ENCODE measurements around the gene MRM2.
A peak's percentile ranks its signal among the peaks of the same experiment; 100 is the strongest.

MRM2 gene

GRCh38 chr7:2256306-2257045 is 14.5 kb upstream of the MRM2 start:
- ATAC-seq = no peak
- Mint-ChIP-seq H3K36me3 (peaks cover 79% of the 10 kb centered on the region), H3K4me1 (peaks cover 81% of the 10 kb centered on the region), H3K4me3 (peak overlapping the region; percentile 41), H3K27ac (peak overlapping the region; percentile 64), H3K9me3 (no peaks in the 10 kb centered on the region), H3K27me3 (no peaks in the 10 kb centered on the region)

GRCh38 chr7:2255145-2256139 is 13.4 kb upstream of the MRM2 start:
- Mint-ChIP-seq H3K36me3 (peaks cover 86% of the 10 kb centered on the region), H3K4me3 (peak overlapping the region; percentile 8), H3K27ac (peak overlapping the region; percentile 64), H3K4me1 (peaks cover 77% of the 10 kb centered on the region), H3K27me3 (no peaks in the 10 kb centered on the region), H3K9me3 (no peaks in the 10 kb centered on the region)
- ATAC-seq = no peak

GRCh38 chr7:2254429-2255144 is 12.6 kb upstream of the MRM2 start:
- ATAC-seq = no peak
- Mint-ChIP-seq H3K9me3 (no peaks in the 10 kb centered on the region), H3K27ac (peak overlapping the region; percentile 64), H3K27me3 (no peaks in the 10 kb centered on the region), H3K36me3 (peaks cover 87% of the 10 kb centered on the region), H3K4me3 (peak overlapping the region; percentile 30), H3K4me1 (peaks cover 76% of the 10 kb centered on the region)

- peak overlapping the region; percentile 80 for H3K27ac Mint-ChIP-seq
Measured at GRCh38 chr7:2253525-2254244, 11.7 kb upstream of the MRM2 start.

GRCh38 chr7:2253021-2253420 is 11.0 kb upstream of the MRM2 start:
- no peak for ATAC-seq
- peaks cover 74% of the 10 kb centered on the region for H3K36me3 Mint-ChIP-seq
- peaks cover 73% of the 10 kb centered on the region for H3K4me1 Mint-ChIP-seq

More at GRCh38 chr7:2253525-2254244, 11.7 kb upstream of the MRM2 start:
- Mint-ChIP-seq H3K27me3 (no peaks in the 10 kb centered on the region), H3K4me1 (peaks cover 76% of the 10 kb centered on the region), H3K9me3 (no peaks in the 10 kb centered on the region), H3K36me3 (peaks cover 80% of the 10 kb centered on the region), H3K4me3 (no peak overlapping the region)
- no peak for ATAC-seq

GRCh38 chr7:2251841-2252771 is 10.1 kb upstream of the MRM2 start:
- H3K9me3 Mint-ChIP-seq = no peaks in the 10 kb centered on the region
- peaks cover 65% of the 10 kb centered on the region for H3K36me3 Mint-ChIP-seq
- peak; percentile 32 for ATAC-seq
- H3K4me3 Mint-ChIP-seq = no peak overlapping the region
- peaks cover 68% of the 10 kb centered on the region for H3K4me1 Mint-ChIP-seq
- no peaks in the 10 kb centered on the region for H3K27me3 Mint-ChIP-seq
- H3K27ac Mint-ChIP-seq = peak overlapping the region; percentile 80

More at GRCh38 chr7:2253021-2253420, 11.0 kb upstream of the MRM2 start:
- Mint-ChIP-seq H3K4me3 (no peak overlapping the region), H3K27me3 (no peaks in the 10 kb centered on the region), H3K27ac (peak overlapping the region; percentile 80), H3K9me3 (no peaks in the 10 kb centered on the region)

- Mint-ChIP-seq H3K36me3 (peaks cover 61% of the 10 kb centered on the region), H3K4me3 (no peak overlapping the region), H3K27me3 (no peaks in the 10 kb centered on the region), H3K4me1 (peaks cover 69% of the 10 kb centered on the region), H3K27ac (no peak overlapping the region), H3K9me3 (no peaks in the 10 kb centered on the region)
- ATAC-seq = no peak
Measured at GRCh38 chr7:2251381-2251780, 9.4 kb upstream of the MRM2 start.

GRCh38 chr7:2249744-2250323 is 7.8 kb upstream of the MRM2 start:
- ATAC-seq = no peak
- Mint-ChIP-seq H3K4me3 (peak overlapping the region; percentile 17), H3K9me3 (no peaks in the 10 kb centered on the region), H3K27me3 (no peaks in the 10 kb centered on the region), H3K4me1 (peaks cover 63% of the 10 kb centered on the region), H3K36me3 (peaks cover 57% of the 10 kb centered on the region), H3K27ac (peak overlapping the region; percentile 83)

GRCh38 chr7:2248984-2249694 is 7.1 kb upstream of the MRM2 start:
- no peaks in the 10 kb centered on the region for H3K9me3 Mint-ChIP-seq
- H3K27ac Mint-ChIP-seq = peak overlapping the region; percentile 83
- peak overlapping the region; percentile 55 for H3K4me3 Mint-ChIP-seq
- no peaks in the 10 kb centered on the region for H3K27me3 Mint-ChIP-seq
- peaks cover 50% of the 10 kb centered on the region for H3K36me3 Mint-ChIP-seq
- peaks cover 62% of the 10 kb centered on the region for H3K4me1 Mint-ChIP-seq
- ATAC-seq = peak; percentile 58

GRCh38 chr7:2247141-2247995 is 5.4 kb upstream of the MRM2 start:
- Mint-ChIP-seq H3K27me3 (no peaks in the 10 kb centered on the region), H3K36me3 (peaks cover 35% of the 10 kb centered on the region), H3K4me3 (no peak overlapping the region), H3K9me3 (no peaks in the 10 kb centered on the region), H3K4me1 (peaks cover 61% of the 10 kb centered on the region), H3K27ac (peak overlapping the region; percentile 83)
- ATAC-seq = peak; percentile 47

- Mint-ChIP-seq H3K27ac (peak overlapping the region; percentile 35), H3K36me3 (peaks cover 26% of the 10 kb centered on the region), H3K4me1 (peaks cover 60% of the 10 kb centered on the region), H3K4me3 (peak overlapping the region; percentile 9), H3K27me3 (no peaks in the 10 kb centered on the region), H3K9me3 (no peaks in the 10 kb centered on the region)
- ATAC-seq = no peak
Measured at GRCh38 chr7:2245883-2246675, 4.1 kb upstream of the MRM2 start.
